Activated CD4-positive, alpha-beta T cell treated with anti-CD3 and anti-CD28 coated beads for 1 hour (primary cell): ENCODE data around the gene GPR137B.

Experiments
- DNase-seq: peaks from one replicate; pipeline ENCODE4 v3.0.0-alpha.2; 2020

The GPR137B gene

GRCh38 chr1:236142253-236143103 is at the start of gene GPR137B:
GPR137B (plus strand) TSS chr1:236142539; CDS start chr1:236142623, 84 bp downstream.
- peak; percentile 45 for DNase-seq

- DNase-seq, result no peak
These were observed 49.4 kb upstream of the GPR137B start for GRCh38 chr1:236092899-236093298.

- DNase-seq, result no peak
These were observed 46.4 kb upstream of the GPR137B start for GRCh38 chr1:236095705-236096520.

- DNase-seq, result peak; percentile 80
These were observed 45.5 kb upstream of the GPR137B start for GRCh38 chr1:236096660-236097482.

- DNase-seq, result no peak
These were observed 44.1 kb upstream of the GPR137B start for GRCh38 chr1:236098267-236098666.

- DNase-seq, result no peak
These were observed 42.9 kb upstream of the GPR137B start for GRCh38 chr1:236099355-236099974.

- DNase-seq, result no peak
These were observed 41.5 kb upstream of the GPR137B start for GRCh38 chr1:236100799-236101198.

- DNase-seq, result no peak
These were observed 40.8 kb upstream of the GPR137B start for GRCh38 chr1:236101233-236102200.

GRCh38 chr1:236102611-236103010 is 39.7 kb upstream of the GPR137B start:
- DNase-seq, result no peak

- DNase-seq, result no peak
These were observed 39.3 kb upstream of the GPR137B start for GRCh38 chr1:236103059-236103458.

- DNase-seq, result peak; percentile 36
These were observed 38.6 kb upstream of the GPR137B start for GRCh38 chr1:236103646-236104218.

GRCh38 chr1:236107121-236107907 is 35.0 kb upstream of the GPR137B start:
- no peak for DNase-seq

GRCh38 chr1:236108027-236108648 is 34.2 kb upstream of the GPR137B start:
- no peak for DNase-seq

- no peak for DNase-seq
These were observed 32.2 kb upstream of the GPR137B start for GRCh38 chr1:236110137-236110536.

- DNase-seq, result no peak
These were observed 30.6 kb upstream of the GPR137B start for GRCh38 chr1:236111527-236112331.

- no peak for DNase-seq
These were observed 30.1 kb upstream of the GPR137B start for GRCh38 chr1:236112332-236112627.

- DNase-seq, result no peak
These were observed 28.9 kb upstream of the GPR137B start for GRCh38 chr1:236113324-236114032.

GRCh38 chr1:236114076-236114747 is 28.1 kb upstream of the GPR137B start:
- DNase-seq, result no peak
